ENCODE measurements around the gene PNRC2. TPM values are rescaled to one million over a fixed set of nuclear protein-coding genes. Genes with fewer than 3 reads are reported as not detected.
"Not testable (repeated sequence)": the region's sequence is repeated elsewhere in the genome, so short reads cannot be mapped to it uniquely, and the experiment has no call there.

PNRC2 gene
- polyA plus RNA-seq, 6 donors from 2014 or later: 152 to 189 (median 174) TPM

GRCh38 chr1:24007079-24007478 is 47.5 kb downstream of the PNRC2 start:
- no peak for ATAC-seq (ENCODE audit: low read depth in 2 of 2)
- Mint-ChIP-seq H3K4me3 (no peak overlapping the region), H3K36me3 (no peaks in the 10 kb centered on the region), H3K4me1 (peaks cover 8 to 10% (median 9%) of the 10 kb centered on the region in 3 donors), H3K27me3 (peaks cover 4 to 18% (median 16%) of the 10 kb centered on the region in 3 donors), H3K27ac (no peak overlapping the region), H3K9me3 (peaks cover 0 to 2% (median 0%) of the 10 kb centered on the region in 7 donors)
- DNase-seq: no peak

- ATAC-seq (ENCODE audit: low read depth in 2 of 2): not testable (repeated sequence)
- H3K4me1 Mint-ChIP-seq: peaks cover 5 to 10% (median 8%) of the 10 kb centered on the region in 3 donors
Observed at GRCh38 chr1:24008574-24009184, 49.1 kb downstream of the PNRC2 start.

GRCh38 chr1:24009406-24009805 is 49.8 kb downstream of the PNRC2 start:
- Mint-ChIP-seq H3K4me3 (no peak overlapping the region), H3K36me3 (no peaks in the 10 kb centered on the region), H3K27ac (no peak overlapping the region), H3K27me3 (peaks cover 4 to 27% (median 16%) of the 10 kb centered on the region in 3 donors), H3K4me1 (peaks cover 4 to 10% (median 5%) of the 10 kb centered on the region in 3 donors), H3K9me3 (peaks cover 0 to 2% (median 0%) of the 10 kb centered on the region in 7 donors)
- DNase-seq (no peak), ATAC-seq (ENCODE audit: low read depth in 2 of 2) (no peak)

More at GRCh38 chr1:24008574-24009184, 49.1 kb downstream of the PNRC2 start:
- not testable (repeated sequence) for H3K36me3 Mint-ChIP-seq, DNase-seq, H3K9me3 Mint-ChIP-seq, H3K4me3 Mint-ChIP-seq
- peaks cover 4 to 27% (median 16%) of the 10 kb centered on the region in 3 donors for H3K27me3 Mint-ChIP-seq
- H3K27ac Mint-ChIP-seq: peak overlapping the region in 1 of 6 donors; percentile 14

GRCh38 chr1:24010650-24011049 is 51.0 kb downstream of the PNRC2 start:
- DNase-seq (no peak), ATAC-seq (ENCODE audit: low read depth in 2 of 2) (no peak)
- Mint-ChIP-seq H3K27me3 (peaks cover 4 to 27% (median 16%) of the 10 kb centered on the region in 3 donors), H3K9me3 (peaks cover 0 to 2% (median 0%) of the 10 kb centered on the region in 7 donors), H3K27ac (no peak overlapping the region), H3K4me1 (peaks cover 4 to 10% (median 5%) of the 10 kb centered on the region in 3 donors), H3K4me3 (no peak overlapping the region), H3K36me3 (no peaks in the 10 kb centered on the region)

GRCh38 chr1:24012878-24013277 is 53.2 kb downstream of the PNRC2 start:
- not testable (repeated sequence) for H3K9me3 Mint-ChIP-seq; DNase-seq; H3K27ac Mint-ChIP-seq; H3K36me3 Mint-ChIP-seq; H3K4me3 Mint-ChIP-seq; ATAC-seq (ENCODE audit: low read depth in 2 of 2)
- peaks cover 0 to 21% (median 16%) of the 10 kb centered on the region in 3 donors for H3K27me3 Mint-ChIP-seq
- peaks cover 4 to 10% (median 5%) of the 10 kb centered on the region in 3 donors for H3K4me1 Mint-ChIP-seq

Other genes with a start within 250 kb of the PNRC2 start
- gene ELOA, start 216.4 kb upstream of the PNRC2 start, polyA plus RNA-seq (ENCODE audit: low read depth in 6 of 6): 10 to 100 TPM; 15.5 to 74.6 (median 46.1) TPM
- 100 to 1,000 TPM in 2 of 6 donors, 10 to 100 TPM in 4; 64.4 to 110 (median 89.0) TPM for gene PITHD1, start 181.4 kb upstream of the PNRC2 start, polyA plus RNA-seq (ENCODE audit: low read depth in 6 of 6)
- 10 to 100 TPM; 45.3 to 77.4 (median 67.3) TPM for gene LYPLA2, start 168.7 kb upstream of the PNRC2 start, polyA plus RNA-seq (ENCODE audit: low read depth in 6 of 6)
- gene GALE, start 159.1 kb upstream of the PNRC2 start, polyA plus RNA-seq (ENCODE audit: low read depth in 6 of 6): 1 to 10 TPM in 5 of 6 donors, not detected in 1; 3.8 to 7.9 (median 4.3) TPM
- 10 to 100 TPM; 16.0 to 42.2 (median 27.7) TPM for gene HMGCL, start 134.4 kb upstream of the PNRC2 start, polyA plus RNA-seq (ENCODE audit: low read depth in 6 of 6)
- 1 to 10 TPM; 3.2 to 9.6 (median 7.2) TPM for gene FUCA1, start 91.5 kb upstream of the PNRC2 start, polyA plus RNA-seq (ENCODE audit: low read depth in 6 of 6)
- 10 to 100 TPM; 28.7 to 66.0 (median 47.1) TPM for gene CNR2, start 46.5 kb upstream of the PNRC2 start, polyA plus RNA-seq (ENCODE audit: low read depth in 6 of 6)
- gene SRSF10, start 20.5 kb downstream of the PNRC2 start, polyA plus RNA-seq (ENCODE audit: low read depth in 6 of 6): 100 to 1,000 TPM; 105 to 167 (median 146) TPM
- gene MYOM3, start 152.3 kb downstream of the PNRC2 start, polyA plus RNA-seq (ENCODE audit: low read depth in 6 of 6): not detected
- gene IL22RA1, start 183.3 kb downstream of the PNRC2 start, polyA plus RNA-seq (ENCODE audit: low read depth in 6 of 6): not detected
- gene IFNLR1, start 227.5 kb downstream of the PNRC2 start, polyA plus RNA-seq (ENCODE audit: low read depth in 6 of 6): 10 to 100 TPM in 5 of 6 donors, 1 to 10 TPM in 1; 7.4 to 17.2 (median 12.7) TPM